Measurements from ENCODE around the gene AFMID. TPM values are rescaled to one million over a fixed set of nuclear protein-coding genes. Genes with fewer than 3 reads are reported as not detected.
A peak's percentile ranks its signal among the peaks of the same experiment; 100 is the strongest.

AFMID gene
- polyA plus RNA-seq, 10 donors = 28.3 to 39.5 (median 32.1) TPM

DNA sequence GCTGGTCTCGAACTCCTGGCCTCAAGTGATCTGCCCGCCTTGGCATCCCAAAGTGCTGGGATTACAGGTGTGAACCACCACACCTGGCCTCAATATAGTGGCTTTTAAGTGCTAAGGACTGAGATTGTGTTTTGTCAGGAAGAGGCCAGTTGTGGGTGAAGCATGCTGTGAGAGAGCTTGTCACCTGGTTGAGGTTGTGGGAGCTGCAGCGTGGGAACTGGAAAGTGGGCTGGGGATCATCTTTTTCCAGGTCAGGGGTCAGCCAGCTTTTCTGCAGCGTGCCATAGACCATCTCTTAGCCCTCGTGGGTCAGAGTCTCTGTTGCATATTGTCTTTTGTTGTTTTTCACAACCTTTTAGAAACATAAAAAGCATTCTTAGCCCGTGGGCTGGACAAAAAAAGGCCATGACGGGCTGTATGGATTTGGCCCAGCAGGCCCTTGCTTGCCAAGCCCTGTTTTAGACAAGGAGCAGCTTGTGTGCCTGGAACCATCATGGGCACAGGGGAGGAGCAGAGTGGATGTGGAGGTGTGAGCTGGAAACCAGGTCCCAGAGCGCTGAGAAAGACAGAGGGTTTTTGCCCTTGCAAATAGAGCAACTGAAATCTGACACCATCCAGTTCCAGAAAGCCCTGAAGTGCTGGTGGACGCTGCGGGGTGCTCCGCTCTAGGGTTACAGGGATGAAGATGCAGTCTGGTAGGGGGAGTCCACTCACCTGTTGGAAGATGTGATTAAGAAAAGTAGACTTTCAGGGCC, 32.4 kb downstream of the AFMID start:
- no peak for DNase-seq

DNA sequence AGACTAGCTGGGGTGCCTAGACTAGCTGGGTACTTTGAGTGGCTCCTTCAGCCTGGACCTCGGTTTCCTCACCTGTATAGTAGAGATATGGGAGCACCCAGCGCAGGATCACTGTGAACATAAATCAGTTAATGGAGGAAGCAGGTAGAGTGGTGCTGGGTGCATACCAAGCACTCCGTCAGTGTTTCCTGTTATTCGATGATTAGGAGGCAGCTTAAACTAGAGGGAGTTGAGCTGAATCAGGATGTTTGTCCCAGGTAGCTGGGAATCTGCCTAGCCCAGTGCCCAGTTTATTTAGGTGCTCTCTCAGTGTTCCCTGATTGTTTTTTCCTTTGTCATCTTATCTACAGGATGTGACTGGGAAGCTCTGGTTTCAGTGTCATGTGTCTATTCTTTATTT, 35.9 kb downstream of the AFMID start:
- no peak for DNase-seq

DNA sequence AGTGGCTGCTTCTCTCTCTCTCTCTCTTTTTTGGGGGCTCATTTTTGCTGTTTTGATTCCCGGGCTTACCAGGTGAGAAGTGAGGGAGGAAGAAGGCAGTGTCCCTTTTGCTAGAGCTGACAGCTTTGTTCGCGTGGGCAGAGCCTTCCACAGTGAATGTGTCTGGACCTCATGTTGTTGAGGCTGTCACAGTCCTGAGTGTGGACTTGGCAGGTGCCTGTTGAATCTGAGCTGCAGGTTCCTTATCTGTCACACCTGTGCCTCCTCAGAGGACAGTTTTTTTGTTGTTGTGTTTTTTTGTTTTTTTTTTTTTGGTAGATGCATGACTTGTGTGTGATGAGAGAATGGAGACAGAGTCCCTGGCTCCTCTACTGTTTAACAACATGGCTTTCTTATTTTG, 36.6 kb downstream of the AFMID start:
- DNase-seq = no peak

DNA sequence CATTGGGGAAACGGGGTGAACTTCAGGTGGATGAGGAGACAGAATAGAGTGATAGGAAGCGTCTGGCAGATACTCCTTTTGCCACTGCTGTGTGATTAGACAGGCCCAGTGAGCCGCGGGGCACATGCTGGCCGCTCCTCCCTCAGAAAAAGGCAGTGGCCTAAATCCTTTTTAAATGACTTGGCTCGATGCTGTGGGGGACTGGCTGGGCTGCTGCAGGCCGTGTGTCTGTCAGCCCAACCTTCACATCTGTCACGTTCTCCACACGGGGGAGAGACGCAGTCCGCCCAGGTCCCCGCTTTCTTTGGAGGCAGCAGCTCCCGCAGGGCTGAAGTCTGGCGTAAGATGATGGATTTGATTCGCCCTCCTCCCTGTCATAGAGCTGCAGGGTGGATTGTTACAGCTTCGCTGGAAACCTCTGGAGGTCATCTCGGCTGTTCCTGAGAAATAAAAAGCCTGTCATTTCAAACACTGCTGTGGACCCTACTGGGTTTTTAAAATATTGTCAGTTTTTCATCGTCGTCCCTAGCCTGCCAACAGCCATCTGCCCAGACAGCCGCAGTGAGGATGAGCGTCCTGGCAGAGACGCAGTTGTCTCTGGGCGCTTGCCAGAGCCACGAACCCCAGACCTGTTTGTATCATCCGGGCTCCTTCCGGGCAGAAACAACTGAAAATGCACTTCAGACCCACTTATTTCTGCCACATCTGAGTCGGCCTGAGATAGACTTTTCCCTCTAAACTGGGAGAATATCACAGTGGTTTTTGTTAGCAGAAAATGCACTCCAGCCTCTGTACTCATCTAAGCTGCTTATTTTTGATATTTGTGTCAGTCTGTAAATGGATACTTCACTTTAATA, 37.3 kb downstream of the AFMID start:
- DNase-seq = peak in 1 of 3 donors; percentile 25

DNA sequence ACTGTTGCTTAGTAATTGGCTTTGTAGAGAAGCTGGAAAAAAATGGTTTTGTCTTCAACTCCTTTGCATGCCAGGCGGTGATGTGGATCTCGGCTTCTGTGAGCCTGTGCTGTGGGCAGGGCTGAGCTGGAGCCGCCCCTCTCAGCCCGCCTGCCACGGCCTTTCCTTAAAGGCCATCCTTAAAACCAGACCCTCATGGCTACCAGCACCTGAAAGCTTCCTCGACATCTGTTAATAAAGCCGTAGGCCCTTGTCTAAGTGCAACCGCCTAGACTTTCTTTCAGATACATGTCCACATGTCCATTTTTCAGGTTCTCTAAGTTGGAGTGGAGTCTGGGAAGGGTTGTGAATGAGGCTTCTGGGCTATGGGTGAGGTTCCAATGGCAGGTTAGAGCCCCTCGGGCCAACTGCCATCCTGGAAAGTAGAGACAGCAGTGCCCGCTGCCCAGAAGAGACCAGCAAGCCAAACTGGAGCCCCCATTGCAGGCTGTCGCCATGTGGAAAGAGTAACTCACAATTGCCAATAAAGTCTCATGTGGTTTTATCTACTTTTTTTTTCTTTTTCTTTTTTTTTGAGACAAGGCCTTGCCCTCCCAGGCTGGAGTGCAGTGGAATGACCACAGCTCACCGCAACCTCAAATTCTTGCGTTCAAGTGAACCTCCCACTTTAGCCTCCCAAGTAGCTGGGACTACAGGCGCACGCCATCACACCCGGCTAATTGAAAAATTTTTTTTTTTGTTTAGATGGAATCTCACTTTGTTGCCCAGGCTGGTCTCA, 38.1 kb downstream of the AFMID start:
- DNase-seq = no peak

DNA sequence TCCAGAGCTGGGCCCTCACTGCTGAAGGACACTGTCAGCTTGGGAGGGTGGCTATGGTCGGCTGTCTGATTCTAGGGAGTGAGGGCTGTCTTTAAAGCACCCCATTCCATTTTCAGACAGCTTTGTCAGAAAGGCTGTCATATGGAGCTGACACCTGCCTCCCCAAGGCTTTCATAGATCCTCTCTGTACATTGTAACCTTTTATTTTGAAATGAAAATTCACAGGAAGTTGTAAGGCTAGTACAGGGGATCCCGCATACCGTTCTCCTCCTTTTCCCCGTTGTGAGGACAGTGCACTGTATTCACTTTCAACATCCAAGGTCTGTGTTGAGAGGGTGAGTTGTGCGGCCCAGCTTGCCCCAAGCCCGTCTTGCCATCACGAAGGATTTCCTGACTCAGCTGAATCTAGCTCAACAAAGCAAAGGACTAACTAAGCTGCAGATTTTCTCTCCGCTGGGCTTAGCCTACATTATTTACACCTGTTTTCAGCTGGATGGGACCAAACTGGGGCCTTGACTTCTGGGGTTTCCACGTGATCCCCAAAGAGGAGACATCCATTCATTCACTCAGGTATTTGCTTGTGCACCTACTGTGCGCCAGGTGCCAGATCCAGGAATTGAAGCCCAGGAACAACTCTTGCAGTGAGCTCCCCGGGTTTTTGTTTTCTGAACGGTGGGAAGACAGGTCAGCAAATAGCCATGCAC, 39.0 kb downstream of the AFMID start:
- DNase-seq = no peak

DNA sequence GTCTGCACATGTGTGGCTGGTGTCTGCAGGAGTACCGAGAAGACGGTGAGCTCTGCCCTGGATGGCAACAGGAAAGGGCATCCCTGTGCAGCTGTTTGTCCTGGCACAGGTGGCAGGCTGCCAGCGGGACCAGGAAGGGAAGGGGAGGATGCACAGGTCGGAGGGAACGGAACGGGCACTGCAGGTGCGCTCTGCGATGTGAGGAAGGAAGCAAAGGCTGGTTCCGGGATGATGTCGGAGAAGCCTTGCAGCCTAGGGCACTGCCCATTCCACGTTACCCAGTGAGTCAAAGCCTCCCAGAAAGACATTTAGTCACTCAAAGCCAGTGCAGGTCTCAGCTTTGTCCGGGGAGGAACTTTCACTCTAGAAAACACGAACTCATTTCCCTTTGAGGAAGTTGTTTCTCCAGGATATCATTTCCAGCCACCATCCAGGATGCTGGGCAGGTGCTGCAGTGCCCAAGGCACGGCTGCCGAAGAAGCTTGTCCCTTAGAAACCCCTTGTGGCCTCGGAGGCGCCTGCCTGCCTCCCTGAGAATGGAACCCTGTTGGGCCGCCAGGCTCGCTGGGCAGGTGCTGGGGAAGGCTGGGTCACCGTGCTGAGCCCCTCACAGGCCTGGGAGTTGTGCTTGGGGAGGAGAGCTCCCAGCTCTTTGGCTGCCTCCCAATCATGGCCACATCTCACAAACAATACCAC, 39.7 kb downstream of the AFMID start:
- no peak for DNase-seq

DNA sequence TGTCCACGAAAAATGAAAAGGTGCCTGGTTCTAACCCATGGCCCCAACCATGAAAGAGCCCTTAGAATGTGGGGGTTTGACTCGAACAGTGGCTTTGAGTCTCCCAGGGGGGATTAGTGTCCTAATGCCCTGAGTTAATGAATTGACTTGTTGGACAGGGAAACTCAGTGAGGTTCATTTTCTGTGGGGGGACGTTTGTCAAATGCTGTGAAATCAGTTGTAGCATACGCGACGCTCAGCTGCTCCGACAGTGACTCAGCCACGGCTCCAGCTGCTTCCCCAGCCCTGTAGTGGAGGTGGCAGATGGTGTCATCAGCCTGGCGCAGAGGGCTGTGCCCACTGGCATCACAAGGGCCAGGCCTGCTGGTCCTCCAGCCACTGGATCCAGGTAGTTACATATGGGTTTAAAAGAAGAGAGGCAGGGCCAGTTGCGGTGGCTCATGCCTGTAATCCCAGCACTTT, 40.3 kb downstream of the AFMID start:
- peak in 1 of 3 donors; percentile 47 for DNase-seq

DNA sequence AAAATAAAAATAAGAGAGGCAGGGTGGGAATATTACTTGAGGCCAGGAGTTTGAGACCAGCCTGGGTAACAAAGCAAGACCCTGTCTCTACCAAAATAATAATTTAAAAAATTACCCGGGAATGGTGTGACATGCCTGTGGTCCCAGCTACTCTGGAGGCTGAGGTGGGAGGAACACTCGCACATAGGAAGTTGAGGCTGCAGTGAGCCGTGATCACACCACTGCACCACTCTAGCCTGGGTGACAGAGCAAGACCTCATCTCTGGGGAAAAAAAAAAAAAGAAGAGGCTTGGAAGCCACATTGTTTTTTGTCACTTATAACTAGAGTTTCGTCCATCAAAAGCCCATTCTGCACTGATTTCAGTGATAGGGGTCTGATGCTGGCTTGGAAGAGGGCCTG, 41.0 kb downstream of the AFMID start:
- DNase-seq = no peak

DNA sequence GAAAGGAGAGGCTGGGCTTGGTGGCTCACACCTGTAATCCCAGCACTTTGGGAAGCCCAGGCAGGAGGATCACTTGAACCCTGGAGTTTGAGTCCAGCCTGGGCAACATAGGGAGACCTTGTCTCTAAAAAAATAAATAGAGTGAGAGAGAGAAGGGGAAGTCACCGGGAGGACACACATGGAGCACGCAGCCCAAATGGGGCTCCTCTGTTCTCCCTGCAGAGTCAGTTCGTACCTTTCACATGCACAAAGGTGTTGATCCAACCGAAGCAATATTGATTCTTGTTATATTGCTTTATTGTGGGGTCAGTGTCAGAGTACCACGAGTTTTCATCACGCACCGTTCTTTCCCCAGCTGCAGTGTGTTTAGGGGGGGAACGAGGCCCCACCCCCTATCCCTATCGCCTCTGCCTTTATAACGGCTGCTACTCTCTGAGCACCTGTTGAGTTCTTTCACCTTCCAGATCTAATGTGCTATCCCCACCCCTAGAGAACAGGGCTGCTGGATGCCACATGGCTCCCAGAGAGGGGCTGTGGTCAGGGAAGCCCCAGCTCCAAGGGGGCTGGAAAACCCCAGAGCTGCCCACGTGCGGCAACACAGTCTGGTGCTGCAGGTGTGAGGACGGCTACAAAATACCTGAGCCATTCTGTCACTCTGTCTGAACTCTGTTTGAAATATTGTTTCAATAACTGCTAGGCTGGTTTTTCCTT, 43.2 kb downstream of the AFMID start:
- no peak for DNase-seq

DNA sequence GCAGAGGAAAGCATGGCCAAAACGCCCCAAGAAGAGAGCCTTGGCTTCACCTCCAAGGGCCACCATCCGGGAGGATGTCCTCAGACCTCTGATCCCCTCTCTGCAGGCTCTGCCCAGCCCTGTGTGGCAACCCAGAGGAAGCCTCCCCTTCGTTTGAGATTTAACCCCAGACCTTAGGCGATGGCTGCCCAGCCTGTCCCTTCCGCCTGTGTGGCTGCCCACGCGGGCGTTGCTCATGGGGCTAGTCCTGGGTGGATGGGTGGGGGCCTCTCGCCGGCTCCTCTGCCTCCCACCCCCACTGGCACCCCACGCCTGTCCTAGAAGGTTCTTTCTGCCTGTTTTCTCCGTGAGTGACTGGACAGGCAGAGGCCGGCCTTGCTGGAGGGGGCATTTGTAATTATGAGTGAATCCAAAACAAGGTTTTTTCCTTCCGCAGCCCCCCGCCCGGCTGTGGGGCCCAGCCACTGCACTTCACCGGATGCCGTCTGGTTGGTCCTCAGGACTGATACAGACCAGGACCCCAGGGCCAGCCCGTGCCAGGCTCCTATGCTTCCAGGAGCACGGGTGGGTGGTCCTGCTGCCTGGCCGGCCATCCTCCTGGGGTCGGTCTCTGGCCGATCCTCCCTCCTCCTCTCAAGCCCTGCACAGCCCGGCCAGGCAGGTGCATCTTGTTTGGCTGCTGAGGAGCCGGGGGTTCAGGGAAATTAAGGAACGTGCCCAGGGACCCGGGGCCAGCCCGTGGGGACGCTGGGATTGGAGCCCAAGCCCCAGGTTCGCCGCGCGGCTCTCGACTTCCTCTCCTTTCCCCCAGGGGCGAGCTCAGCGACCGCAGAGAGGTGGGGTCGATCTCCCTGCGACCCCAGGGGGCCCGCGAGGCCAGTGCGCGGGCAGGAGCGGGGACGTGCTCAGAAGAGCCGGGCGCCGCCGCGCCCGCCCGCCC, 44.1 kb downstream of the AFMID start, which contains the start of gene TMEM235:
Gene TMEM235 (plus strand): TSS at position 636 of the 940 bp plus-strand sequence. CDS start 393 bp downstream, outside the sequence.
- no peak for DNase-seq

DNA sequence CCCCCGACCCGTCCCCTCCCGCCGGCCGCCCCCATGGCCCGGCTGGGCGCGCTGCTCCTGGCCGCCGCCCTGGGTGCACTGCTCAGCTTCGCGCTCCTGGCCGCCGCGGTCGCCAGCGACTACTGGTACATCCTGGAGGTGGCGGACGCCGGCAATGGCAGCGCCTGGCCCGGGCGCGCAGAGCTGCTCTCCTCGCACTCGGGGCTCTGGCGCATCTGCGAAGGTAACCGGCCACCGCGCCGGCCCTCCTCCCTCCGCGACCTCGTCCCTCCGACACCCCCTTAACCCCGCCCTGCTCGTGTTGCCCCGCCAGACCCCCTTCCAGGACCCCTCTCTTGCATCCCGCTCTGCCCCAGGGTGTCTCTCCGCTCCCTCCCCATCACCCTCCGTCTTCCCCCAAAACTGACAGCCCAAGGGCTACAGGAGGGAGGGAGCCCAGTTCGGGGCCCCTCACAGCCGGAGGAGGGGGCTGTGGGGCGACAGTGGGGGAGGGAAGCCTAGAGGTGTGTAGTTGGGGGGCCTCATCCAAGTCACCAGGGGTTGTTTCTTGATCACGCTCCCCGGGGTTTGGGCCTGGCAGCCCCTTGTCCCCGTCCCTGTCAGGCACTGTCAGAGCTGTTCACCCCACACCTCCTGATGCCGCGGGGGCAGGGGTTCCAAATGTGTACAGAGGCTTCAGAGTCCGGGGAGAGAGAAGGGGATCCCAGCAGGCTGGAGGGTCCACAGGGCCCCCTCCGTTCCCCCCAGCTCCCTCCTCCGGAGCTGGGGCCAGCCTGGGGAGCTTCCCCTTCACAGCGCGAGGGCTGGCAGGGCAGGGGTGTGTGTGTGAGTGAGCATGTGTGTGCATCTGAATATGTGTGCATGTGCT, 45.1 kb downstream of the AFMID start:
- DNase-seq = no peak

DNA sequence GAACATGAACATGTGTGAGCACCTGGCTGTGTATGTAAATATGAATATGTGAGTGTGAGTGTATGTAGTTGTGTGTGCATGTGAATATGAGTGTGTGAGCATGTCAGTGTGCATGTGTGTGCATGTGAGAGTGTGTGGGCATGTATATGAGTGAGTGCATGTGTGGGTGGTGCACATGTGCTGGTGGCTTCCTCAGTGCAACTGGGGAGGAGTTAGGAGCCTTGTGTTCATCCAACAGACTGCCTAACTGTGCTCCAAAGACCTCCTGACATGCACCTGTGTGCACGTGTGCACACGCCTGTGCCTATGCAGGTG, 45.7 kb downstream of the AFMID start:
- no peak for DNase-seq

DNA sequence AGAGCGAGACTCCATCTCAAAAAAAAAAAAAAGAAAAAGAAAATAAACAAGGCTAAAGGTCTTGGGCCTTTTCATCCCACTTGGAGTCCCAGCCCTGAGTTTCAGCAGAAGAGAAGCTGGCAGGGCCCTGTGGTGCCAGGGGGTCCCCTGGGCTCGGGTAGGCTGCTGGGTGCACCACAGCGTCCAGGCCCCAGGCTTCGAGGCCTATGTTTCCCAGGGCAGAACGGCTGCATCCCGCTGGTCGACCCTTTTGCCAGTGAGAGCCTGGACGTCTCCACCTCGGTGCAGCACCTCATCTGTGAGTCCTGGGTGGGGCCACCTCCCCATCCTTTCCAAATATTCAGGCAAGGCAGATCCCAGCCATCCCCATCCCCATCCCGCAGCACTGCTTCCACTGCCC, 46.5 kb downstream of the AFMID start:
- no peak for DNase-seq

DNA sequence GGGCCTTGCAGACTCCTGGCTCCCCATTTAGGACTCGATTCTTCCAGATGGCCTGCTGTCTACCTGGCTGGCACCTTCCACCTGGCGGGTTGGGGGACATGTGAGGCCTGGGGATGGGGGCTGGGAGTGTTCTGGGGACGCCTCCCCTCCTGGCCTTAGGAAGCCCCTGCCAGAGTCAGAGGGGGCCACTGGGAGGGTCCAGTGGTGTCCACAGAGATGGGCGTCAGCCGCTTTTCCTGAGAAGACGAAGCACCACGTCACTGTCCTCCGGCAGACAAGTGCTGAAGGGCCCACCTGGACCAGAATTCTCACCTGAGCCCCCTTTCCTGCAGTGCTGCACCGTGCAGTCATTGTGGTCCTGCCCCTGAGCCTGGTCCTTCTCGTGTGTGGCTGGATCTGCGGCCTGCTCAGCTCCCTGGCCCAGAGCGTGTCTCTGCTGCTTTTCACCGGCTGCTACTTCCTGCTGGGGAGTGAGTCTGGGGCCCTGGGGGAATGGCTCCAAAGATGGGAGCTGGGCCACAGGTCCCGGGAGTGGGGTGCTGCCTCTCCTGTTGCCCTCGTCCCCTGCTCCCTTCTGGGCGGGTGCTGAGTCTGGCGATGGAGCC, 47.2 kb downstream of the AFMID start:
- no peak for DNase-seq

DNA sequence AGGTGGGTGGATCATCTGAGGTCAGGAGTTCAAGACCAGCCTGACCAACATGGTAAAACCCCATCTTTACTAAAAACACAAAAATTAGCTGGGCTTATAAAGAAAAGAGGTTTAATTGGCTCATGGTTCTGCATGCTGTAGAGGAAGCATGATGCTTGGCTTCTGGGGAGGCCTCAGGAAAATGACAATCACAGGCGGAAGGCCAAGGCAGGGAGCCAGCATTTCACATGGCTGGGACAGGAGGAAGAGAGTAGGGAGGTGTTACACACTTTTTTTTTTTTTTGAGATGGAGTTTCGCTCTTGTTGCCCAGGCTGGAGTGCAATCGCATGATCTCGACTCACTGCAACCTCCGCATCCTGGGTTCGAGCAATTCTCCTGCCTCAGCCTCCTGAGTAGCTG, 47.9 kb downstream of the AFMID start:
- DNase-seq = peak in 1 of 3 donors; percentile 85

DNA sequence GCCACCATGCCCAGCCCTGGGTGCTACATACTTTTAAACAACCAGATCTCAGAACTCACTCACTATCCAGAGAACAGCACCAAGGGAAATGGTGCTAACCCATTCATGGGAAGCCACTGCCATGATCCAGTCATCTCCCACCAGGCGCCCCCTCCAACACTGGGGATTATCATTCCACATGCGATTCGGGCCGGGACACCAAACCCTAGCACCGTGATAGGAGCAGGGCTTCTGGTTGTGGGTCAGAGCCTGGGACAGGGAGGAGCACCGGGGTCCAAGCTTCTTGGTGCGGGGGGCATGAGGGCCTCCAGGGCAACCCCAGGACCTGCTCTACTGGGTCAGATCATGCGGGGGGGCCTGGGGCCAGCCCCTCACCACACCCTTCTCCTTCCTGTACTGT, 48.7 kb downstream of the AFMID start:
- DNase-seq = no peak

Data from muscle of back (tissue), 11 donors.